A673 (cell line): ENCODE measurements around the gene UBE2U. TPM values are rescaled to one million over a fixed set of nuclear protein-coding genes. Genes with fewer than 3 reads are reported as not detected.

Source experiments
- BruUV-seq: library from RNA; stranded (reverse); fragments of 400-500 nt; replicated peaks from 2 replicates; lab custom pipeline; 2021; lab: Mats Ljungman, UMichigan
- CTCF ChIA-PET: fragments of 300-600 bp; sonication (Branson Sonifier 250); formaldehyde crosslinking; loops from one replicate; lab custom pipeline; 2022; ENCODE audit warnings: antibody characterized with exemption; lab: Charles Lee
- POLR2A ChIA-PET: fragments of 300-600 bp; sonication (Branson Sonifier 250); formaldehyde crosslinking; loops from one replicate; lab custom pipeline; 2022; ENCODE audit warnings: antibody characterized with exemption; ENCODE audit not compliant: low non-redundant PET; lab: Charles Lee
- DNase-seq: peaks from one replicate; pipeline ENCODE4 v3.0.0-alpha.2; 2015; ENCODE audit warnings: low spot score
- H3K27ac ChIP-seq: fragments of 200-600 bp; sonication (generic); 2 replicates; pipeline ENCODE4 v1.5.1; 2016; ENCODE audit warnings: mixed run types, low read depth, mild to moderate bottlenecking, mixed read lengths, antibody characterized with exemption, low read length; ENCODE audit not compliant: poor library complexity, severe bottlenecking
- H3K27me3 ChIP-seq: fragments of 200-600 bp; sonication (generic); replicated peaks from 2 replicates; pipeline ENCODE4 v1.6.1; 2017; ENCODE audit warnings: mixed run types, low read depth, mild to moderate bottlenecking, mixed read lengths, antibody characterized with exemption, low read length; ENCODE audit not compliant: insufficient read depth, poor library complexity
- H3K36me3 ChIP-seq: fragments of 200-600 bp; sonication (generic); 2 replicates; pipeline ENCODE4 v1.6.1; 2016; ENCODE audit warnings: mixed run types, mild to moderate bottlenecking, mixed read lengths, antibody characterized with exemption, low read length; ENCODE audit not compliant: insufficient read depth, poor library complexity, severe bottlenecking
- H3K4me1 ChIP-seq: fragments of 200-600 bp; sonication (generic); 2 replicates; pipeline ENCODE4 v1.6.1; 2017; ENCODE audit warnings: mixed run types, mild to moderate bottlenecking, mixed read lengths, antibody characterized with exemption, low read length; ENCODE audit not compliant: insufficient read depth, poor library complexity, severe bottlenecking
- H3K4me3 ChIP-seq: fragments of 200-600 bp; sonication (generic); 2 replicates; pipeline ENCODE4 v1.5.1; 2016; ENCODE audit warnings: low read depth, mixed run types, mild to moderate bottlenecking, mixed read lengths, low read length; ENCODE audit not compliant: poor library complexity, severe bottlenecking
- H3K9me3 ChIP-seq: fragments of 200-600 bp; sonication (generic); 2 replicates; pipeline ENCODE4 v1.6.1; 2016; ENCODE audit warnings: mixed run types, low read depth, mild to moderate bottlenecking, mixed read lengths, antibody characterized with exemption, low read length; ENCODE audit not compliant: poor library complexity, severe bottlenecking
- CTCF ChIP-seq: fragments of 300-800, 200-600 bp; sonication (generic); conservative IDR thresholded peaks from 2 replicates; pipeline ENCODE4 v1.5.1; 2017; ENCODE audit warnings: low read depth, mild to moderate bottlenecking, antibody characterized with exemption, low read length, moderate library complexity, mixed read lengths
- EZH2 ChIP-seq: fragments of 200-600 bp; sonication (generic); IDR thresholded peaks from 2 replicates; pipeline ENCODE4 v1.6.1; 2017; ENCODE audit warnings: borderline replicate concordance, low read depth, mild to moderate bottlenecking, mixed read lengths, antibody characterized with exemption, low read length; ENCODE audit not compliant: poor library complexity, severe bottlenecking
- intact Hi-C: fragments of 100-400 bp; cut with micrococcal nuclease; formaldehyde crosslinking; loops from one replicate; pipeline ENCODE4 v1.10.0; 2022; ENCODE audit not compliant: unreplicated experiment
- total RNA-seq: library from RNA; stranded (reverse); gene quantifications from 2 replicates; pipeline ENCODE4 v1.2.3, GENCODE V29; 2021

Gene UBE2U
- total RNA-seq, 1 experiment from 2014 or later, result not detected

GRCh38 chr1:64173336-64173940 lies 30.0 kb upstream of the UBE2U start:
- intact Hi-C loops, result no loop called here

GRCh38 chr1:64175639-64176038 lies 27.8 kb upstream of the UBE2U start:
- no peaks in the 10 kb centered on the region for H3K36me3 ChIP-seq
- no peaks in the 10 kb centered on the region for H3K27me3 ChIP-seq
- no peak for DNase-seq
- no peak overlapping the region for H3K4me3 ChIP-seq
- TF ChIP-seq CTCF (no peak), EZH2 (no peak)
- H3K9me3 ChIP-seq, result no peaks in the 10 kb centered on the region
- peaks cover 34% of the 10 kb centered on the region for H3K4me1 ChIP-seq
- POLR2A ChIA-PET, result no interaction called here
- no peak overlapping the region for H3K27ac ChIP-seq
- CTCF ChIA-PET, result no interaction called here
- intact Hi-C loops, result no loop called here
- no TSS peak for BruUV-seq

More at GRCh38 chr1:64173336-64173940, 30.0 kb upstream of the UBE2U start:
- ChIA-PET CTCF (no interaction called here), POLR2A (no interaction called here)
- no peak overlapping the region for H3K27ac ChIP-seq
- no peaks in the 10 kb centered on the region for H3K27me3 ChIP-seq
- TF ChIP-seq EZH2 (no peak), CTCF (no peak)
- no TSS peak for BruUV-seq
- H3K36me3 ChIP-seq, result no peaks in the 10 kb centered on the region
- H3K9me3 ChIP-seq, result no peaks in the 10 kb centered on the region
- no peak overlapping the region for H3K4me3 ChIP-seq
- no peak for DNase-seq
- peaks cover 34% of the 10 kb centered on the region for H3K4me1 ChIP-seq

- TF ChIP-seq EZH2, result no peak
- TF ChIP-seq CTCF, result no peak
- ChIA-PET POLR2A (no interaction called here), CTCF (no interaction called here)
- peaks cover 28% of the 10 kb centered on the region for H3K4me1 ChIP-seq
- H3K9me3 ChIP-seq, result no peaks in the 10 kb centered on the region
- no peak overlapping the region for H3K4me3 ChIP-seq
- no peaks in the 10 kb centered on the region for H3K36me3 ChIP-seq
- H3K27ac ChIP-seq, result no peak overlapping the region
- no peaks in the 10 kb centered on the region for H3K27me3 ChIP-seq
- intact Hi-C loops, result no loop called here
- BruUV-seq, result no TSS peak
- no peak for DNase-seq
Measured at GRCh38 chr1:64176659-64177058, 26.8 kb upstream of the UBE2U start.
